Fibroblast of pulmonary artery (primary cell): ENCODE results near the gene PPP2R1B.

Source experiments
- DNase-seq: peaks from one replicate; pipeline ENCODE4 v3.0.0-alpha.2; 2010; ENCODE audit warnings: low read depth
- H3K4me3 ChIP-seq: replicated peaks from 2 replicates; pipeline ENCODE4 v1.5.1; 2011; ENCODE audit warnings: low read depth, mild to moderate bottlenecking, control low read depth, low read length, moderate library complexity
- TF ChIP-seq, protein P1 (sequence below): IDR thresholded peaks from 2 replicates; pipeline ENCODE4 v1.5.1; 2011; ENCODE audit warnings: mild to moderate bottlenecking, control low read depth, low read length, inconsistent platforms; ENCODE audit errors: missing control alignments

The PPP2R1B gene

DNA sequence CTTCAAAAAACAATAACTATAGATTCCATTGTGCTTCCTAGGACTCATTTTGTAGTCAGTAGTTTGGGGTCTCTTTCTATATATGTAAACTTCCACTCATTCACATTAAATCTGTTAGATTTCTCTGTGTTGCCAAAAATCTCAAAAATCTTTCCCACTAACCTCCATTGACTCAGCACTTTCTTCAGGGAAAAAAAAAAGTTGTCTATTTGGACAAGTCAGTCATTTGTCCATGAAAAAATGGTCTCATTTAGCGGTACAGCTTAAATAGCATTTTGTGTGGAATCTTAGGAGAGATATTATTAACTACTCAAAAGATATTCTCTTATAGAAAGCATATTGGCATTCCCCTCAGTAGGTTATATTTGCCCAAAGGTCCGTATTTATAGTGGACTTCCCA lies 81.9 kb downstream of the PPP2R1B start:
- TF ChIP-seq, protein P1, sequence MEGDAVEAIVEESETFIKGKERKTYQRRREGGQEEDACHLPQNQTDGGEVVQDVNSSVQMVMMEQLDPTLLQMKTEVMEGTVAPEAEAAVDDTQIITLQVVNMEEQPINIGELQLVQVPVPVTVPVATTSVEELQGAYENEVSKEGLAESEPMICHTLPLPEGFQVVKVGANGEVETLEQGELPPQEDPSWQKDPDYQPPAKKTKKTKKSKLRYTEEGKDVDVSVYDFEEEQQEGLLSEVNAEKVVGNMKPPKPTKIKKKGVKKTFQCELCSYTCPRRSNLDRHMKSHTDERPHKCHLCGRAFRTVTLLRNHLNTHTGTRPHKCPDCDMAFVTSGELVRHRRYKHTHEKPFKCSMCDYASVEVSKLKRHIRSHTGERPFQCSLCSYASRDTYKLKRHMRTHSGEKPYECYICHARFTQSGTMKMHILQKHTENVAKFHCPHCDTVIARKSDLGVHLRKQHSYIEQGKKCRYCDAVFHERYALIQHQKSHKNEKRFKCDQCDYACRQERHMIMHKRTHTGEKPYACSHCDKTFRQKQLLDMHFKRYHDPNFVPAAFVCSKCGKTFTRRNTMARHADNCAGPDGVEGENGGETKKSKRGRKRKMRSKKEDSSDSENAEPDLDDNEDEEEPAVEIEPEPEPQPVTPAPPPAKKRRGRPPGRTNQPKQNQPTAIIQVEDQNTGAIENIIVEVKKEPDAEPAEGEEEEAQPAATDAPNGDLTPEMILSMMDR: no peak
- no peak for DNase-seq
- no peak overlapping the region for H3K4me3 ChIP-seq

DNA sequence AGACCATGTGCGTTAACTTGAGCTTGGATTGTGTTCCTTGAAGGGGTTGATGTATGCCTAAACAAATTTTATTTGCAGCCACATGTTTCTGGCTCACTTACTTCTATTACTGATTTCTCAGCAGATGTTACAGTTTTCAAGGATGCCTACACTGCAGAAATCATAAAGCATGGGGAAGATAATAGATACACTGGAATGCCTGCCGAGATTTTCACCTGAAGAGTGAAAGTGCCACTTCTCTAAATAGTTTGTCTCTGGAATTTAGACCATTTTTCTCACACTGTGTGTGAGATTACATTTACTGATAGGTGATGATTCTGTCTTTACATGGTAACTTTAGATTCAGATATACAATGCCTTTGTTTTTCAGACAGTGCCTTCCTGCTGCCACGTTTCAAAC lies 82.4 kb downstream of the PPP2R1B start:
- H3K4me3 ChIP-seq: no peak overlapping the region
- DNase-seq: no peak
- TF ChIP-seq, protein P1: no peak

DNA sequence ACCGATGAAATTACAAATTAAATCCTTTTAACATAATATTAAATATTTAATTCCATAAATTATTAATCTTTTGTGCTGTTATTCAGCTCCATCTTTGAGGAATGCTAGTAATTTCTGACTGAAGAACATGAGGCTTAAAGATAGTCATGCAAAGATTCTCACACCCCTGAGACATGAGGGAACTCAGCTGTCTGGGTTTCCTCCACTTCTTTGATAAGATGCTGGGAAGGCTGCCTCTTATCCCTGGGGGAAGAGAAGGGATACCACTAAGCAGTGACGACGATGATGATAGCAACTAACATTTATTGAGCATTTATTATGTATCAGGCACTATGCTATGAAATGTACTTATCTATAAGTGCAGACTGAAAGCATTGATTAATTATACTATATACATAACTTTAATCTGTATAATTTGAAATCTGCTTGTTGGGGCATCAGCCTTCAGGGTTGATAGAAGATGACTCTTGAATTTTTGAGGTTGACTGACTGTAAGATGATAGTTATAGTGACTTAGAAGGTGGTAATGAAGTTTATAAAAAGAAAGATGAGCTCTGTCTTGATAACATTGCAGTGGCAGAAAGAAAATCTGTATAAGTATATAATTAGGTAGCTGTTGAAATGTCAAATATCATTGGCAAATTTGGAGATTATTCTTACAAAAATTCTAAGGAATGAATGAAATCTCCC lies 85.6 kb downstream of the PPP2R1B start:
- TF ChIP-seq, protein P1: no peak
- no peak for DNase-seq
- H3K4me3 ChIP-seq: no peak overlapping the region
